NCI-H524 treated with DMSO at 0.1 percent for 48 hours (cell line): ENCODE measurements around the gene PPP1R3F.
"Not testable (repeated sequence)": the region's sequence is repeated elsewhere in the genome, so short reads cannot be mapped to it uniquely, and the experiment has no call there.

Source experiments
- DNase-seq: peaks from one replicate; lab custom pipeline; 2025; lab: John Stamatoyannopoulos, UW

PPP1R3F gene

DNA sequence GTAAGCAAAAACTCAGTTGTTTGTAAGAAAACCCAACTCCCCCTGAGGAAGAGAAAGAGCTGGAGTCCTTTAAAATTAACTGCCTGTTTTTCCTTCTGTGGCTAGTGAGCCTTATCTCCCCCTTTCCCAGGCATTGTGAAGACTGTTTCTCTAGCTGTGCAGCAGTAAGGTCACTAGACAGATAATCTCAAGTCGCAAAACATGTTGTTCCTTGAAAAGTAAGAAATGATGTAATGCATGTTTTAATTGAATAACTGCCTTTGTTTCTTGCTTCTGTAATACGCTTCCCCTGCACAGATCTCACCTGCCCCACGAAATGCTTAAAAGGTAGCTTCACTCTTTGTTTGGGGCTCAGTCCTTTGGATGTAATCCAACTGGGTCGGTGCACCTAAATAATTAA, 46.5 kb downstream of the PPP1R3F start:
- no peak for DNase-seq

GRCh38 chrX:49321737-49322136, 52.1 kb downstream of the PPP1R3F start, which contains the start of gene GAGE12J:
Gene GAGE12J (plus strand): TSS chrX:49322037. CDS start chrX:49323194, 1,157 bp downstream.
- not testable (repeated sequence) for DNase-seq

GRCh38 chrX:49322266-49322665, 52.7 kb downstream of the PPP1R3F start:
- not testable (repeated sequence) for DNase-seq

DNA sequence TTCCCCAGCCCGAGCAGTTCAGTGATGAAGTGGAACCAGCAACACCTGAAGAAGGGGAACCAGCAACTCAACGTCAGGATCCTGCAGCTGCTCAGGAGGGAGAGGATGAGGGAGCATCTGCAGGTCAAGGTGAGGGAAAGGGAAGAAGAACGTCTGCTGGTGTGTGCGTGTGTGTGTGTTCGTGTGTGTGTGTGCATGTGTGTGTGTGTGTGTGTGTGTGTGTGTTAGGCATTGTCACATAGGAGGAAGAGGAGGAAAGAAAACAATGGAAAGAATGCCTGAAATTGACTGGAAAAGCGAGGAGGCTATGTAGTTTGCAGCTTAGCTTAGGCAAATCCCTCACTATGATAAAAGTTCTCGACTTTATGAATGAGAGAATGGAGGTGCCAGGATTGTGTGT, 54.1 kb downstream of the PPP1R3F start:
- DNase-seq = not testable (repeated sequence)

DNA sequence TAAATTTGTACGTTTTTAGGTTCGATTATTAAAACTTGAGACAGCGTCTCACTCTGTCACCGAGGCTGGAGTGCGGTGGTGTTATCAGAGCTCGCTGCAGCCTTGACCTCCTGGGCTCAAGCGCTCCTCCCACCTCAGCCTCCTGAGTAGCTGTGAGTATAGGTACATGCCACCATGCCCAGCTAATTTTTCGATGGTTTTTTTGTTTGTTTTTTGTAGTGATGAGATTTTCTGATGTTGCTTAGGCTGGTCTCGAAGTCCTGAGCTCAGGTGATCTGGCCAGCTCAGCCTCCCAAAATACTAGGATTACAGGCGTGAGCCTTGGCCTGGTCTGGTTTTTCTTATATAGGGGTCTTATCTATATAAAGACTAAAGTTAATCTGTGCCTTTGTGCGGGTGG, 60.8 kb downstream of the PPP1R3F start:
- DNase-seq = not testable (repeated sequence)

DNA sequence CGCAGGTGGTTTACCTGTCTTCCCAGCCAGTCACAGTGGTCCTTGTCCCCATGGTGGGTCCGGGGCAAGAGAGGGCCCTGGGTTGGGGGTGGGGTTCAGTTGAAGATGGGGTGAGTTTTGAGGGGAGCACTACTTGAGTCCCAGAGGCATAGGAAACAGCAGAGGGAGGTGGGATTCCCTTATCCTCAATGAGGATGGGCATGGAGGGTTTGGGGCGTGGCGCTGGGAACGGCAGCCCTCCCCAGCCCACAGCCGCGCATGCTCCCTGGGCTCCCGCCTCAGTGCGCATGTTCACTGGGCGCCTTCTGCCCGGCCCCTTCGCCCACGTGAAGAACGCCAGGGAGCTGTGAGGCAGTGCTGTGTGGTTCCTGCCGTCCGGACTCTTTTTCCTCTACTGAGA, 61.7 kb downstream of the PPP1R3F start, which contains the start of gene GAGE13:
Gene GAGE13, plus strand, starts transcription at position 301 of the 400 bp plus-strand sequence. CDS start 1,156 bp downstream, outside the sequence.
- DNase-seq = not testable (repeated sequence)

DNA sequence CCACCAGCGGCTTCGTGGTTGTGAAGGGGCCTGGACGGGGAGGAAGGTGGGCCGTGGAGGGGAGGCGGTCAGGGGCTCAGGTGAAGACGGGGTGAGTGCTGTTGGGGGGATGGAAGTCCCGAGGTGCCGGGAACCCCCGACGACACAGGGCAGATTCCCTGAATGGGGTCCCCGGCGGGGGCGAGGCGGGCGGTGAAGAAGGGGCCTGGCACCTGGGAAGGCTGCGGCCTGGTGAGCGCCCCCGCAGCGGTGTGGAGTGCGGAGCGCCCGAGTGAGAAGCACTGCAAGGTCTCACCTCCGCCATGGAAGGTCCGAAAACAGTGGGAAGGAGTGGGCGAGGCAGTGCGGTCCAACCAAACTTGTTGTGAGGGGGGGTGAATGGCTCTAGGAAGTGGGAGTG, 62.2 kb downstream of the PPP1R3F start:
- DNase-seq = not testable (repeated sequence)
